H1 (cell line): Measurements from ENCODE around the gene KRT4. TPM values are rescaled to one million over a fixed set of nuclear protein-coding genes. Genes with fewer than 3 reads are reported as not detected.

Source experiments
- CREB1 ChIP-seq: IDR thresholded peaks from 2 replicates; pipeline ENCODE4 v1.6.1; 2012; ENCODE audit warnings: inconsistent platforms
- HDAC2 ChIP-seq, 2 experiments: fragments of 300-600 bp in 1 of 2; sonication (generic) in 1 of 2; IDR thresholded peaks; 2 replicates each; pipeline ENCODE4 v1.6.1; 2011 to 2012; ENCODE audit warnings: low read depth in 2 of 2, low read length in 2 of 2, mild to moderate bottlenecking in 2 of 2, moderate library complexity in 2 of 2, borderline replicate concordance in 1 of 2, inconsistent platforms in 1 of 2
- JUND ChIP-seq: IDR thresholded peaks from 2 replicates; pipeline ENCODE4 v1.6.1; 2011; ENCODE audit warnings: mild to moderate bottlenecking, improper control_type of control experiment, low read length
- NRF1 ChIP-seq: IDR thresholded peaks from 2 replicates; pipeline ENCODE4 v1.6.1; 2011; ENCODE audit warnings: mild to moderate bottlenecking, low read depth, low read length, improper control_type of control experiment
- RBBP5 ChIP-seq: IDR thresholded peaks from 2 replicates; pipeline ENCODE4 v1.7.1; 2012; ENCODE audit warnings: low read depth, mild to moderate bottlenecking, inconsistent platforms, low read length, moderate library complexity, borderline replicate concordance
- SIX5 ChIP-seq: IDR thresholded peaks from 2 replicates; pipeline ENCODE4 v1.6.1; 2011; ENCODE audit warnings: mild to moderate bottlenecking, low read depth, low read length
- SP4 ChIP-seq: IDR thresholded peaks from 2 replicates; pipeline ENCODE4 v1.6.1; 2012; ENCODE audit warnings: low read length, inconsistent platforms
- TEAD4 ChIP-seq: IDR thresholded peaks from 2 replicates; pipeline ENCODE4 v1.6.1; 2012; ENCODE audit warnings: low read depth, low read length, inconsistent platforms, mixed read lengths
- USF2 ChIP-seq: IDR thresholded peaks from 2 replicates; pipeline ENCODE4 v1.6.1; 2011; ENCODE audit warnings: low read length, improper control_type of control experiment
- polyA plus RNA-seq, 7 experiments: library from polyadenylated mRNA; depleted of rRNA in 3 of 7; stranded (reverse) in 5 of 7; unstranded in 2 of 7; fragments of >200 nt in 5 of 7; fragments of 200-250 nt in 2 of 7; gene quantifications; 1 replicate in 5 of 7; 2 replicates in 1 of 7; 4 replicates in 1 of 7; pipeline versions ENCODE4 v1.2.1 to v1.2.3, GENCODE V29; 2011 to 2013; ENCODE audit warnings: missing spikeins in 2 of 7, mixed read lengths in 2 of 7
- total RNA-seq: library from RNA; stranded (reverse); fragmentation: NEBNext Ultra II Directional; extraction: Animal tissue kit (Norgen Biotek cat#: 25700); gene quantifications from 2 replicates; pipeline ENCODE4 v1.2.1, GENCODE V29; 2021
- TF ChIP-seq, protein P1 (sequence below): IDR thresholded peaks from 2 replicates; pipeline ENCODE4 v1.6.1; 2012; ENCODE audit warnings: low read length, inconsistent platforms

KRT4 gene
- total and polyA plus RNA-seq, 2 of the 8 experiments (the other 6 are each of a cell fraction or from before 2014, with no cell fraction given): not detected

DNA sequence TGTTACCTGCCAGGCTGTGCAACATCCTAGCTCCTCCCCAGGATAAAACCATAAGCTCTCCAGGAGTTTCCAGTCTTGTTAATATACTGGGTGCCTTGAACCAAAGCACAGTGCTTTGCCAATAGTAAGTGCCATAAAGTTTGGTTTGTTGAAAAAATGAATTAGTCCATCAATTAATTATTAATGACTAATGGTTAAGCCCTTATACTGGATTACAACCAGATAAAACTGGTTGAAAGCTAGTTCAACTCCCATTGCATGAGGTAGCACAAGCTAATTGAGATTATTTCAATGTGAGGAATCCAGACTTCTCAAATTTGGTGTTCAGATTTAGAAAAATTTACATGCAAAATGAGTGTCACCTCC, 16.4 kb downstream of the KRT4 start (continued):
- TF ChIP-seq SP4 (no peak), NRF1 (no peak), SIX5 (no peak), HDAC2 (IDR thresholded peaks at IDR 0.05; ENCODE audit: borderline replicate concordance in 1 of 2, low read depth in 2 of 2, low read length in 2 of 2) (no peak), JUND (no peak), TEAD4 (no peak), RBBP5 (no peak), USF2 (no peak), CREB1 (no peak)
- TF ChIP-seq, protein P1, sequence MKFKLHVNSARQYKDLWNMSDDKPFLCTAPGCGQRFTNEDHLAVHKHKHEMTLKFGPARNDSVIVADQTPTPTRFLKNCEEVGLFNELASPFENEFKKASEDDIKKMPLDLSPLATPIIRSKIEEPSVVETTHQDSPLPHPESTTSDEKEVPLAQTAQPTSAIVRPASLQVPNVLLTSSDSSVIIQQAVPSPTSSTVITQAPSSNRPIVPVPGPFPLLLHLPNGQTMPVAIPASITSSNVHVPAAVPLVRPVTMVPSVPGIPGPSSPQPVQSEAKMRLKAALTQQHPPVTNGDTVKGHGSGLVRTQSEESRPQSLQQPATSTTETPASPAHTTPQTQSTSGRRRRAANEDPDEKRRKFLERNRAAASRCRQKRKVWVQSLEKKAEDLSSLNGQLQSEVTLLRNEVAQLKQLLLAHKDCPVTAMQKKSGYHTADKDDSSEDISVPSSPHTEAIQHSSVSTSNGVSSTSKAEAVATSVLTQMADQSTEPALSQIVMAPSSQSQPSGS: no peak
- TF ChIP-seq, all 59 proteins: peak for 0
